GM19395 (cell line): ENCODE measurements around the gene HLA-DPA1.

Experiments
- ATAC-seq: cut with Tn5 transposase; IDR thresholded peaks from one replicate; pipeline ENCODE4 v1.9.1; 2021; ENCODE audit warnings: mild to moderate bottlenecking, moderate library complexity; ENCODE audit not compliant: unreplicated experiment

The HLA-DPA1 gene

GRCh38 chr6:33018418-33018817, 55.0 kb downstream of the HLA-DPA1 start:
- no peak for ATAC-seq

- no peak for ATAC-seq
Measured at GRCh38 chr6:33017694-33018353, 55.6 kb downstream of the HLA-DPA1 start.

GRCh38 chr6:33017018-33017417, 56.4 kb downstream of the HLA-DPA1 start:
- ATAC-seq = no peak

- no peak for ATAC-seq
Measured at GRCh38 chr6:33015798-33016197, 57.7 kb downstream of the HLA-DPA1 start.

GRCh38 chr6:33014841-33015634, 58.4 kb downstream of the HLA-DPA1 start:
- ATAC-seq = no peak
